GM12891 (cell line): ENCODE measurements around the gene CANT1.

Source experiments
- POLR2A ChIP-seq: IDR thresholded peaks from 2 replicates; pipeline ENCODE4 v1.6.1; 2011; ENCODE audit warnings: low read depth, low read length, control low read depth
- SPI1 ChIP-seq: IDR thresholded peaks from 2 replicates; pipeline ENCODE4 v1.6.1; 2011; ENCODE audit warnings: low read depth, low read length, control low read depth

- no peak for TF ChIP-seq POLR2A
- no peak for TF ChIP-seq SPI1
These were observed 1.8 kb downstream of the CANT1 start for GRCh38 chr17:79007504-79008381.
